Measurements from ENCODE around the gene TIMM50.

The TIMM50 gene

GRCh38 chr19:39502640-39503417 is 22.2 kb downstream of the TIMM50 start:
- DNase-seq, result no peak

- DNase-seq, result no peak
Measured at GRCh38 chr19:39506598-39506943, 25.9 kb downstream of the TIMM50 start.

GRCh38 chr19:39506944-39507714 is 26.5 kb downstream of the TIMM50 start:
- peak; percentile 81 for DNase-seq

- peak; percentile 32 for DNase-seq
Measured at GRCh38 chr19:39507715-39508364, 27.2 kb downstream of the TIMM50 start.

- no peak for DNase-seq
Measured at GRCh38 chr19:39508629-39509028, 28.0 kb downstream of the TIMM50 start.

- DNase-seq, result no peak
Measured at GRCh38 chr19:39509233-39509632, 28.6 kb downstream of the TIMM50 start.

GRCh38 chr19:39512988-39513387 is 32.4 kb downstream of the TIMM50 start:
- DNase-seq, result no peak

GRCh38 chr19:39514840-39515550 is 34.4 kb downstream of the TIMM50 start, which contains the start of gene SELENOV:
Gene SELENOV (plus strand): TSS chr19:39515139. CDS start chr19:39515213, 74 bp downstream.
- peak; percentile 61 for DNase-seq

- no peak for DNase-seq
Measured at GRCh38 chr19:39515551-39516191, 35.0 kb downstream of the TIMM50 start.

- no peak for DNase-seq
Measured at GRCh38 chr19:39516270-39516669, 35.6 kb downstream of the TIMM50 start.

GRCh38 chr19:39517432-39517831 is 36.8 kb downstream of the TIMM50 start:
- no peak for DNase-seq

GRCh38 chr19:39518458-39518857 is 37.8 kb downstream of the TIMM50 start:
- no peak for DNase-seq

- no peak for DNase-seq
Measured at GRCh38 chr19:39518975-39519374, 38.3 kb downstream of the TIMM50 start.

GRCh38 chr19:39520541-39521484 is 40.2 kb downstream of the TIMM50 start:
- DNase-seq, result no peak

GRCh38 chr19:39524495-39524894 is 43.9 kb downstream of the TIMM50 start:
- no peak for DNase-seq

- no peak for DNase-seq
Measured at GRCh38 chr19:39525205-39525604, 44.6 kb downstream of the TIMM50 start.

GRCh38 chr19:39531834-39532232 is 51.2 kb downstream of the TIMM50 start:
- DNase-seq, result no peak

GRCh38 chr19:39532233-39533002 is 51.8 kb downstream of the TIMM50 start, which contains the start of gene EID2B:
Gene EID2B (minus strand): TSS chr19:39532852. CDS start chr19:39532802, 50 bp downstream.
- DNase-seq, result peak; percentile 97

- no peak for DNase-seq
Measured at GRCh38 chr19:39533003-39533512, 52.4 kb downstream of the TIMM50 start.

GRCh38 chr19:39533791-39534190 is 53.2 kb downstream of the TIMM50 start:
- DNase-seq, result no peak

Data from NCI-H2171 treated with DMSO at 0.1 percent for 48 hours (cell line).